ES-I3 (cell line): Measurements from ENCODE around the gene SMPD3.

Experiments used
- H3K36me3 ChIP-seq: 2 replicates; pipeline ENCODE4 v1.6.1; 2013; ENCODE audit warnings: mild to moderate bottlenecking, low read length, control low read depth, moderate library complexity; ENCODE audit not compliant: insufficient read depth
- H3K4me1 ChIP-seq: 2 replicates; pipeline ENCODE4 v1.6.1; 2013; ENCODE audit warnings: mild to moderate bottlenecking, control low read depth, low read length; ENCODE audit not compliant: insufficient read depth
- H3K9ac ChIP-seq: 2 replicates; pipeline ENCODE4 v1.6.1; 2013; ENCODE audit warnings: low read depth, mild to moderate bottlenecking, low read length, moderate library complexity
- H3K9me3 ChIP-seq: 2 replicates; pipeline ENCODE4 v1.6.1; 2013; ENCODE audit warnings: mild to moderate bottlenecking, low read length, moderate library complexity; ENCODE audit not compliant: control insufficient read depth, insufficient read depth

SMPD3 gene

GRCh38 chr16:68310774-68311511 is 137.4 kb downstream of the SMPD3 start, which contains the start of the genes PRMT7 and SLC7A6OS:
PRMT7 (plus strand) TSS chr16:68311019; CDS start chr16:68315980, 4,961 bp downstream.
SLC7A6OS (minus strand) TSS chr16:68310946; CDS start chr16:68310926, 20 bp downstream.
- Histone ChIP-seq H3K9ac (peak within 1 kb of the TSS; percentile 88), H3K4me1 (peaks cover 14% of the 10 kb centered on the region), H3K9me3 (no peaks in the 10 kb centered on the region), H3K36me3 (0 out of 2 replicates have a peak, but pooled peaks cover 2% of the 10 kb centered on the region)

DNA sequence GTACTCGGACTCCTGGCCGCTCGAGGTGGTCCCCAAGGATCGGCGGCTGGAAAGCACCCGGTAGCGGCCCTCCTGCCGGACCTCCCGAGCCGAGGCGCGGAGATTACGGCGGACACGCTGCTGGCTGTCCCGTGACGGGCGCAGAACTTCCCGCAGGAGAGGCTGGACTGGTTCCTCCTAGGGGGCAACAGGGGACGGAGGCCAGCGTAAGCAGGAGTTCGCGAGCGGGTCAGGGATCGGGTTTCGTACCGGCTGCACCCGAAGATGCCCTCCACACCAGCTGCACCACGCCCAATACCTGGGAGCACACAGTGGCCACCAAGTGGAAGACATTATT is 137.9 kb downstream of the SMPD3 start:
- Histone ChIP-seq H3K9me3 (no peaks in the 10 kb centered on the region), H3K36me3 (peaks cover 7% of the 10 kb centered on the region; the same call in 1 of the 2 replicates), H3K4me1 (peaks cover 13% of the 10 kb centered on the region), H3K9ac (peak overlapping the region; percentile 88)

GRCh38 chr16:68309799-68310198 is 138.5 kb downstream of the SMPD3 start:
- Histone ChIP-seq H3K9ac (peak overlapping the region; percentile 88), H3K9me3 (no peaks in the 10 kb centered on the region), H3K4me1 (peaks cover 8% of the 10 kb centered on the region; the same call in 1 of the 2 replicates), H3K36me3 (peaks cover 12% of the 10 kb centered on the region)
